Esophagus squamous epithelium (tissue), 5 donors: ENCODE measurements around the gene FARP2. TPM values are rescaled to one million over a fixed set of nuclear protein-coding genes. Genes with fewer than 3 reads are reported as not detected.

Source experiments
- DNase-seq: peaks from one replicate; lab custom pipeline; 2025; lab: John Stamatoyannopoulos, UW
- H3K27ac ChIP-seq, 4 donors: fragments of 200-600 bp; sonication (generic); one replicate each; pipeline ENCODE4 v1.5.1; 2016 to 2019; ENCODE audit warnings: mild to moderate bottlenecking in 1 of 4
- H3K27me3 ChIP-seq, 4 donors: fragments of 200-600 bp; sonication (generic); 1 replicate in 3 of 4; 2 replicates in 1 of 4; pipeline versions ENCODE4 v1.5.1 to v1.6.0; 2017 to 2021; ENCODE audit warnings: antibody characterized with exemption in 1 of 4
- H3K36me3 ChIP-seq, 3 donors: fragments of 200-600 bp; sonication (generic); one replicate each; pipeline ENCODE4 v1.5.1; 2016 to 2019
- H3K4me1 ChIP-seq, 3 donors: fragments of 200-600 bp; sonication (generic); one replicate each; pipeline ENCODE4 v1.5.1; 2017 to 2019
- H3K4me3 ChIP-seq, 4 donors: fragments of 200-600 bp; sonication (generic); 1 replicate in 3 of 4; 2 replicates in 1 of 4; pipeline ENCODE4 v1.5.1; 2016 to 2019; ENCODE audit warnings: mild to moderate bottlenecking in 2 of 4, moderate library complexity in 1 of 4
- H3K9me3 ChIP-seq, 3 donors: fragments of 200-600 bp; sonication (generic); one replicate each; pipeline ENCODE4 v1.5.1; 2016 to 2019
- POLR2A ChIP-seq, 4 donors: fragments of 450-650 bp; IDR thresholded peaks; one replicate each; pipeline ENCODE4 v1.6.1; 2017; ENCODE audit warnings: antibody characterized with exemption in 4 of 4, mild to moderate bottlenecking in 4 of 4, moderate library complexity in 3 of 4
- WGBS, 2 donors: methylation state at CpG; one replicate each; pipeline ENCODE4 v1.1.5; 2018; 5-methylcytosine and 5-hydroxymethylcytosine counted together
- intact Hi-C: fragments of 100-400 bp; cut with DNase I; formaldehyde crosslinking; loops from one replicate; pipeline ENCODE4 v1.15.0; 2022
- total RNA-seq, 4 donors: library from RNA; depleted of rRNA; stranded (reverse); fragments of >200 nt; gene quantifications; one replicate each; pipeline ENCODE4 v1.1.0, GENCODE V29; 2016
- TF ChIP-seq, protein P1 (sequence below), 6 experiments: fragments of 450-650 bp in 4 of 6; fragments of 200-600 bp in 2 of 6; sonication (generic) in 2 of 6; IDR thresholded peaks; one replicate each; pipeline ENCODE4 v1.5.1; 2016 to 2019; ENCODE audit warnings: antibody characterized with exemption in 6 of 6, mild to moderate bottlenecking in 4 of 6, moderate library complexity in 4 of 6
- donor health status: DM: yes; HTN: yes; CAD: no.

FARP2 gene
- total RNA-seq, 4 donors from 2014 or later, result 20.8 to 41.8 (median 37.1) TPM

DNA sequence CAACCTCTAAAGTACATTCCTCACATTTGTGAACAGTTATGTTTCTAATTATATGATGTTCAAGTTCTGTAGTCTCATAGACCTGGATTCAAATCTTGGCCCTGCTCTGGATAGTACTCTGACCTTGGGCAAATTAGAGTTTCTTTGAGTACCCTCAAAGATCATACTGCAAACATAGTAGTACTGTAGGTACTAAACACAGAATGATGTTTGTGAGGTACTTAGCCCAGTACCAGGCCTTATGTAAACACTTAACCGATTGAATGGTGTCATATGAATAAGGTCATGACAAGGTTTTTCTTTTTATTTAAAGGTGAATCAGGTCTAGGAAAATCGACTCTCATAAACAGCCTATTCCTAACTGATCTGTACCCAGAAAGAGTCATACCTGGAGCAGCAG lies 21.3 kb upstream of the FARP2 start:
- no peaks in the 10 kb centered on the region for H3K27me3 ChIP-seq
- no peak overlapping the region for H3K27ac ChIP-seq

DNA sequence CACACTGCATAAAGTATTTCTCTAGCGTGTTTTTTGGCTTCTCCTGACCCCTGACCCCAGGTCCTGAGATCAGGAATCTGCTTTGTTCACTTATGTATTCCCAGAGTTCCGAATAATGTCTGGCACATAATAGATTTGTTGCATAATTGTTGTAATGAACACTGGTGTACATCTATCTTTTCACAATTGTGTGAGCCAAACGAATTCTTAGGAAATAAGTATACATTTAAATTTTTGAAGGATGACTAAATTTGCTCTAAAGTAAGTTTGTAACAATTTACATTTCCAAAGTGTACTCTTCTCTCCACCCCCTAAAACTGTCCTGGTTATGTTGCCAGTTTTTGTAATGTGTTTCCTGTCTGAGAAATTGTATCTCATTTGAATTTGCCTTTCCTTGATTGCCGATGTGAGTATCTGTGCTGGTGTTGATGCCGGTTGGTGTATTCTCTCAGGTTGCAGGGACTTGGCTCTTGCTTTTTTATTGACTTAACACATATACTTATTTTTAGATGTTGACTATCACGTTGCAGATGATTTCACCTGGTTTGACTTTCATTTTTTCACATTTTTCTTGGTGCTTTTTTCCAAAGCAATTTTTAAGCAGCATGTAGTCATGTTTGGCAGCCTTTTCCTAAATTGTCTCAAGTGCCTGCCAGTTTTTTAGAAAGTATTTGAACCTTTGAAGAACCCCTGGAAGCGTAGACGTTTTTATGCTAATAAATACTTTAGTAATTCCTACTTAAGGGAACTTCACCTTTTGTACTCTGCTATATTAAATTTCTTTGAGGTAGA lies 16.1 kb upstream of the FARP2 start:
- 52 to 63% methylated on average over 8 of the region's 8 CpGs for WGBS, 2 donors
- Histone ChIP-seq H3K9me3 (no peaks in the 10 kb centered on the region), H3K27ac (peak overlapping the region in 1 of 4 donors; percentile 28), H3K36me3 (peaks cover 20 to 96% (median 55%) of the 10 kb centered on the region in 3 donors), H3K4me3 (no peak overlapping the region), H3K4me1 (peaks cover 0 to 6% (median 0%) of the 10 kb centered on the region in 3 donors), H3K27me3 (no peaks in the 10 kb centered on the region)
- no peak for DNase-seq
- TF ChIP-seq POLR2A (IDR thresholded peaks at IDR 0.05), result no peak
- TF ChIP-seq, protein P1, sequence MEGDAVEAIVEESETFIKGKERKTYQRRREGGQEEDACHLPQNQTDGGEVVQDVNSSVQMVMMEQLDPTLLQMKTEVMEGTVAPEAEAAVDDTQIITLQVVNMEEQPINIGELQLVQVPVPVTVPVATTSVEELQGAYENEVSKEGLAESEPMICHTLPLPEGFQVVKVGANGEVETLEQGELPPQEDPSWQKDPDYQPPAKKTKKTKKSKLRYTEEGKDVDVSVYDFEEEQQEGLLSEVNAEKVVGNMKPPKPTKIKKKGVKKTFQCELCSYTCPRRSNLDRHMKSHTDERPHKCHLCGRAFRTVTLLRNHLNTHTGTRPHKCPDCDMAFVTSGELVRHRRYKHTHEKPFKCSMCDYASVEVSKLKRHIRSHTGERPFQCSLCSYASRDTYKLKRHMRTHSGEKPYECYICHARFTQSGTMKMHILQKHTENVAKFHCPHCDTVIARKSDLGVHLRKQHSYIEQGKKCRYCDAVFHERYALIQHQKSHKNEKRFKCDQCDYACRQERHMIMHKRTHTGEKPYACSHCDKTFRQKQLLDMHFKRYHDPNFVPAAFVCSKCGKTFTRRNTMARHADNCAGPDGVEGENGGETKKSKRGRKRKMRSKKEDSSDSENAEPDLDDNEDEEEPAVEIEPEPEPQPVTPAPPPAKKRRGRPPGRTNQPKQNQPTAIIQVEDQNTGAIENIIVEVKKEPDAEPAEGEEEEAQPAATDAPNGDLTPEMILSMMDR (IDR thresholded peaks at IDR 0.05), result no peak
- intact Hi-C loops, result no loop called here

More for the DNA sequence above, 21.3 kb upstream of the FARP2 start:
- WGBS, 2 donors, result 57 to 60% methylated on average over 2 of the region's 2 CpGs
- H3K4me3 ChIP-seq, result no peak overlapping the region
- H3K36me3 ChIP-seq, result peaks cover 4 to 69% (median 30%) of the 10 kb centered on the region in 3 donors
- no peak for TF ChIP-seq POLR2A (IDR thresholded peaks at IDR 0.05)
- TF ChIP-seq, protein P1 (IDR thresholded peaks at IDR 0.05), result no peak
- intact Hi-C loops, result no loop called here
- no peaks in the 10 kb centered on the region for H3K9me3 ChIP-seq
- DNase-seq, result no peak
- peaks cover 0 to 17% (median 0%) of the 10 kb centered on the region in 3 donors for H3K4me1 ChIP-seq

DNA sequence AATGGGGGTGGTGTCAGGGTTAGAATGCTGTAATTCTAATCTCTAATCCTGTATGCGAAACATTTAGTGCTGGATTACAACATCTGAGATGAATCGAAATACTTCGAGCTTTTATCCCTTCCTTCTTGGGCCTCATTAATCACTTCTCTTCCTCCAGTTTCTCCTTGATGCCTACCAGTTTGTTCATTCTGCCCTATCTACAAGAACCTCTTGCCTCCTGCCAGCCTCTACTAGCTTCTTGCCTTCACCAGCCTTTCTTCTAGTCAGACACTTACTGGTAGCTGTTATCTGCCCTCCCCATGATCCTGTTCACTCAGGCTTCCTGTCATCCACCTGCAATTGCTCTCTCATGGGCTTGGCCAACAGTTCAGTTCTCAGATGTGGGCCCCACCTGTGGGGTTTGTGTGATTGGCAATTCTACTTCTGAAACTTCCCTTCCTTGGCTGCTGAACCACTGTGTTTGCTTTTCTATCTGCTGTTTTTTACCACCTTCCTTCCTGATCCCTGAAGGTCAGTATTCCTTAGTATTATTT lies 15.4 kb upstream of the FARP2 start:
- H3K27me3 ChIP-seq, result no peaks in the 10 kb centered on the region
- no peak for TF ChIP-seq POLR2A (IDR thresholded peaks at IDR 0.05)
- TF ChIP-seq, protein P1 (IDR thresholded peaks at IDR 0.05), result no peak
- intact Hi-C loops, result no loop called here
- WGBS, 2 donors, result 72 to 75% methylated on average over 3 of the region's 3 CpGs
- H3K4me1 ChIP-seq, result peaks cover 0 to 6% (median 0%) of the 10 kb centered on the region in 3 donors
- no peaks in the 10 kb centered on the region for H3K9me3 ChIP-seq
- no peak for DNase-seq
- no peak overlapping the region for H3K4me3 ChIP-seq
- H3K36me3 ChIP-seq, result peaks cover 20 to 96% (median 54%) of the 10 kb centered on the region in 3 donors
- no peak overlapping the region for H3K27ac ChIP-seq

DNA sequence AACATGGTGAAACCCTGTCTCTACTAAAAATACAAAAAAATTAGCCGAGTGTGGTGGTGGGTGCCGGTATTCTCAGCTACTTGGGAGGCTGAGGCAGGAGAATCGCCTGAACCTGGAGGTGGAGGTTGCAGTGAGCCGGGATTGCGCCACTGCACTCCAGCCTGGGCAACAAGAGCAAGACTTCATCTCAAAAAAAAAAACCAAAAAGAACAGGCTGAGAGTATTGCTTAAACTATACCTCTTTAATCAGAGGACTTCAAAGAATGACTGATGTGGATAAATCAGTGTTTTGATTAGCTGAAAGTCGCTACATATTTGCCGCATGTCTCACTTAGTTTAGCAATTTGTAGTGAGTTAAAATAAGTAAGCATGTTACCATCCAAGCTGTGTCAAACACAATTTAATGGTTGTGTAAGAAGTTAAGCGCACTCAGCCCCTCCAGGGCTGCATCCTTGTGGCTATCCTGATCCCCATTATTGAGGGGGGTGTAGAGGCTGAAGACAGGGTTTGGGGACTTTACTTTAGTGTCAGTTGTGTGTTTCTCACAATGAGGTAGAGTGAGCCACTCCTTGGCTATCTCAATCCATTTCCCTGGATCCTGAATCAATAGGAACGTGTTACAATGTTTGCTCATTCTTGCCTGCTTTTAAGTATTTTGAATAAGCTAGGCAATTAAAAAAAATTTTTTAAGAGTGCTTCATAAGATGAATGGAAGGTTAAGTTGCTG lies 11.0 kb upstream of the FARP2 start:
- H3K9me3 ChIP-seq, result no peaks in the 10 kb centered on the region
- H3K4me3 ChIP-seq, result no peak overlapping the region
- no peaks in the 10 kb centered on the region for H3K27me3 ChIP-seq
- H3K36me3 ChIP-seq, result peaks cover 28 to 100% (median 63%) of the 10 kb centered on the region in 3 donors
- no peak for DNase-seq
- no peak overlapping the region for H3K27ac ChIP-seq
- intact Hi-C loops, result no loop called here
- no peak for TF ChIP-seq POLR2A (IDR thresholded peaks at IDR 0.05)
- TF ChIP-seq, protein P1 (IDR thresholded peaks at IDR 0.05), result no peak
- no peaks in the 10 kb centered on the region for H3K4me1 ChIP-seq
- 84 to 92% methylated on average over 9 of the region's 9 CpGs for WGBS, 2 donors
